Measurements from ENCODE around the gene EFHD1. TPM values are rescaled to one million over a fixed set of nuclear protein-coding genes. Genes with fewer than 3 reads are reported as not detected.

Gene EFHD1
- polyA plus RNA-seq, 3 donors, result not detected

- no peak overlapping the region for H3K4me2 ChIP-seq (replicated peaks; ENCODE audit: extremely low read depth, low read length, poor library complexity, severe bottlenecking)
- H3K27ac ChIP-seq (ENCODE audit: low read depth in 1 of 2, low read length in 2 of 2), result no peak overlapping the region
- H3K79me2 ChIP-seq (ENCODE audit: insufficient read depth, low read length), result no peaks in the 10 kb centered on the region
- no peaks in the 10 kb centered on the region for H3K4me1 ChIP-seq (ENCODE audit: control insufficient read depth in 1 of 2, insufficient read depth in 2 of 2, low read length in 2 of 2)
- H2AFZ ChIP-seq (ENCODE audit: insufficient read depth, low read depth, low read length, poor library complexity, severe bottlenecking), result peak overlapping the region; percentile 62
- Mint-ChIP-seq H3K9me3 (peaks cover 0 to 3% (median 0%) of the 10 kb centered on the region in 7 donors), H3K36me3 (no peaks in the 10 kb centered on the region), H3K4me3 (no peak overlapping the region), H3K27ac (peak overlapping the region in 1 of 7 donors; percentile 66), H3K4me1 (no peaks in the 10 kb centered on the region), H3K27me3 (ENCODE audit: low read depth in 3 of 3) (peaks cover 4 to 12% (median 7%) of the 10 kb centered on the region in 3 donors)
- no peak for DNase-seq
- no peaks in the 10 kb centered on the region for H3K36me3 ChIP-seq (replicated peaks in 1 of 2; ENCODE audit: control insufficient read depth in 1 of 2, insufficient read depth in 2 of 2, low read length in 2 of 2)
- H3K27me3 ChIP-seq (ENCODE audit: control insufficient read depth in 2 of 2, insufficient read depth in 2 of 2, low read length in 2 of 2), result no peaks in the 10 kb centered on the region
- H3K9me3 ChIP-seq (replicated peaks in 1 of 2; ENCODE audit: control insufficient read depth in 1 of 2, insufficient read depth in 1 of 2, low read length in 2 of 2), result no peaks in the 10 kb centered on the region
- intact Hi-C loops (cut with micrococcal nuclease), result no loop called here
- no peak overlapping the region for H3K4me3 ChIP-seq (replicated peaks in 1 of 3; ENCODE audit: low read depth in 2 of 3, low read length in 3 of 3)
- no peak for TF ChIP-seq CTCF (IDR thresholded peaks at IDR 0.05)
- 84% methylated on average over 6 of the region's 17 CpGs for WGBS (ENCODE audit: insufficient coverage)
- H4K20me1 ChIP-seq (ENCODE audit: insufficient read depth, low read length), result no peaks in the 10 kb centered on the region
- H3K9ac ChIP-seq (ENCODE audit: insufficient read depth, low read length, poor library complexity, severe bottlenecking), result no peak overlapping the region
Measured at GRCh38 chr2:232668805-232669444, 35.5 kb downstream of the EFHD1 start.

- no peak for TF ChIP-seq CTCF (IDR thresholded peaks at IDR 0.05)
- H3K27me3 ChIP-seq (ENCODE audit: control insufficient read depth in 2 of 2, insufficient read depth in 2 of 2, low read length in 2 of 2), result no peaks in the 10 kb centered on the region
- Mint-ChIP-seq H3K27ac (no peak overlapping the region), H3K4me1 (no peaks in the 10 kb centered on the region), H3K27me3 (ENCODE audit: low read depth in 3 of 3) (peaks cover 5 to 9% (median 8%) of the 10 kb centered on the region in 3 donors), H3K4me3 (no peak overlapping the region), H3K9me3 (peaks cover 0 to 3% (median 0%) of the 10 kb centered on the region in 7 donors), H3K36me3 (no peaks in the 10 kb centered on the region)
- DNase-seq, result no peak
- no peak overlapping the region for H3K4me3 ChIP-seq (replicated peaks in 1 of 3; ENCODE audit: low read depth in 2 of 3, low read length in 3 of 3)
- H3K9me3 ChIP-seq (replicated peaks in 1 of 2; ENCODE audit: control insufficient read depth in 1 of 2, insufficient read depth in 1 of 2, low read length in 2 of 2), result no peaks in the 10 kb centered on the region
- H3K36me3 ChIP-seq (replicated peaks in 1 of 2; ENCODE audit: control insufficient read depth in 1 of 2, insufficient read depth in 2 of 2, low read length in 2 of 2), result no peaks in the 10 kb centered on the region
- H3K4me2 ChIP-seq (replicated peaks; ENCODE audit: extremely low read depth, low read length, poor library complexity, severe bottlenecking), result no peak overlapping the region
- H4K20me1 ChIP-seq (ENCODE audit: insufficient read depth, low read length), result no peaks in the 10 kb centered on the region
- WGBS (ENCODE audit: insufficient coverage), result no CpG with 5 or more reads among the region's 1 CpG
- no peaks in the 10 kb centered on the region for H3K79me2 ChIP-seq (ENCODE audit: insufficient read depth, low read length)
- H3K9ac ChIP-seq (ENCODE audit: insufficient read depth, low read length, poor library complexity, severe bottlenecking), result no peak overlapping the region
- H2AFZ ChIP-seq (ENCODE audit: insufficient read depth, low read depth, low read length, poor library complexity, severe bottlenecking), result no peak overlapping the region
- H3K27ac ChIP-seq (ENCODE audit: low read depth in 1 of 2, low read length in 2 of 2), result no peak overlapping the region
- H3K4me1 ChIP-seq (ENCODE audit: control insufficient read depth in 1 of 2, insufficient read depth in 2 of 2, low read length in 2 of 2), result no peaks in the 10 kb centered on the region
- intact Hi-C loops (cut with micrococcal nuclease), result no loop called here
Measured at GRCh38 chr2:232672588-232672987, 39.2 kb downstream of the EFHD1 start.
